HFFc6 (cell line): ENCODE data around the gene CCBE1. TPM values are rescaled to one million over a fixed set of nuclear protein-coding genes. Genes with fewer than 3 reads are reported as not detected.

Experiments used
- DNase-seq: peaks from one replicate; pipeline ENCODE4 v3.0.0-alpha.2; 2018
- H3K27ac Mint-ChIP-seq: 2 replicates; pipeline ENCODE4 v1.8.0; 2020; ENCODE audit warnings: mild to moderate bottlenecking, mixed read lengths
- H3K27me3 Mint-ChIP-seq: 2 replicates; pipeline ENCODE4 v1.8.0; 2021; ENCODE audit warnings: mild to moderate bottlenecking, moderate library complexity, mixed read lengths; ENCODE audit not compliant: insufficient read depth
- H3K36me3 Mint-ChIP-seq: 2 replicates; pipeline ENCODE4 v1.8.0; 2021; ENCODE audit warnings: low read depth, mixed read lengths
- H3K4me1 Mint-ChIP-seq: 2 replicates; pipeline ENCODE4 v1.8.0; 2020; ENCODE audit warnings: low read depth, mixed read lengths
- H3K4me3 Mint-ChIP-seq: 2 replicates; pipeline ENCODE4 v1.8.0; 2020; ENCODE audit warnings: mild to moderate bottlenecking, moderate library complexity, mixed read lengths
- H3K9me3 Mint-ChIP-seq: 2 replicates; pipeline ENCODE4 v1.8.0; 2020; ENCODE audit warnings: mild to moderate bottlenecking, mixed read lengths
- total RNA-seq, 6 experiments: library from RNA; stranded (reverse); fragmentation: NEBNext Ultra II Directional; extraction: Animal tissue kit (Norgen Biotek cat#: 25700); gene quantifications; 2 replicates in 1 of 6; 3 replicates in 5 of 6; pipeline ENCODE4 v1.2.3, GENCODE V29; 2021
- TF ChIP-seq, protein P1 (sequence below): fragments of 200-600 bp; sonication (generic); IDR thresholded peaks from 2 replicates; pipeline ENCODE4 v1.5.0; 2021; ENCODE audit warnings: antibody characterized with exemption, mild to moderate bottlenecking

Gene CCBE1
- total RNA-seq, 6 experiments from 2014 or later, result 161 to 223 (median 206) TPM

DNA sequence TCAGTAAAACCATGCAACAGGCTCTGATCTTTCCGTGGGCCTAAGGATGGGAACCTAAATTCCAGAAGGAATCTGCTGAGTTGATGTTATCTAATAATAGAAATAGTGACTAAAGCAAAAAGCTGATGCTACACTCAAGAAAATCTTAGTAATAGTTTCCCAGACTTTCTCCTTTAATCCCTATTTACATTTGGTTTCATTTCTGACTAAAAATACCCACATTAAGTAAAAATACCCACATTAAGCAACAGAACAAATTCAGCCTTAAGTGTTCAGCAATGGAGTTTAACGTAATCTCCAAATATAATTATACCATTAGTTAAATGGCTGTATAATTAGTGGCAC lies 50.3 kb downstream of the CCBE1 start:
- TF ChIP-seq, protein P1, sequence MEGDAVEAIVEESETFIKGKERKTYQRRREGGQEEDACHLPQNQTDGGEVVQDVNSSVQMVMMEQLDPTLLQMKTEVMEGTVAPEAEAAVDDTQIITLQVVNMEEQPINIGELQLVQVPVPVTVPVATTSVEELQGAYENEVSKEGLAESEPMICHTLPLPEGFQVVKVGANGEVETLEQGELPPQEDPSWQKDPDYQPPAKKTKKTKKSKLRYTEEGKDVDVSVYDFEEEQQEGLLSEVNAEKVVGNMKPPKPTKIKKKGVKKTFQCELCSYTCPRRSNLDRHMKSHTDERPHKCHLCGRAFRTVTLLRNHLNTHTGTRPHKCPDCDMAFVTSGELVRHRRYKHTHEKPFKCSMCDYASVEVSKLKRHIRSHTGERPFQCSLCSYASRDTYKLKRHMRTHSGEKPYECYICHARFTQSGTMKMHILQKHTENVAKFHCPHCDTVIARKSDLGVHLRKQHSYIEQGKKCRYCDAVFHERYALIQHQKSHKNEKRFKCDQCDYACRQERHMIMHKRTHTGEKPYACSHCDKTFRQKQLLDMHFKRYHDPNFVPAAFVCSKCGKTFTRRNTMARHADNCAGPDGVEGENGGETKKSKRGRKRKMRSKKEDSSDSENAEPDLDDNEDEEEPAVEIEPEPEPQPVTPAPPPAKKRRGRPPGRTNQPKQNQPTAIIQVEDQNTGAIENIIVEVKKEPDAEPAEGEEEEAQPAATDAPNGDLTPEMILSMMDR, result no peak
- Mint-ChIP-seq H3K4me1 (peaks cover 73% of the 10 kb centered on the region), H3K4me3 (peak overlapping the region; percentile 63), H3K36me3 (peaks cover 35% of the 10 kb centered on the region), H3K27ac (peak overlapping the region; percentile 73), H3K9me3 (no peaks in the 10 kb centered on the region), H3K27me3 (peaks cover 3% of the 10 kb centered on the region)
- DNase-seq, result no peak

DNA sequence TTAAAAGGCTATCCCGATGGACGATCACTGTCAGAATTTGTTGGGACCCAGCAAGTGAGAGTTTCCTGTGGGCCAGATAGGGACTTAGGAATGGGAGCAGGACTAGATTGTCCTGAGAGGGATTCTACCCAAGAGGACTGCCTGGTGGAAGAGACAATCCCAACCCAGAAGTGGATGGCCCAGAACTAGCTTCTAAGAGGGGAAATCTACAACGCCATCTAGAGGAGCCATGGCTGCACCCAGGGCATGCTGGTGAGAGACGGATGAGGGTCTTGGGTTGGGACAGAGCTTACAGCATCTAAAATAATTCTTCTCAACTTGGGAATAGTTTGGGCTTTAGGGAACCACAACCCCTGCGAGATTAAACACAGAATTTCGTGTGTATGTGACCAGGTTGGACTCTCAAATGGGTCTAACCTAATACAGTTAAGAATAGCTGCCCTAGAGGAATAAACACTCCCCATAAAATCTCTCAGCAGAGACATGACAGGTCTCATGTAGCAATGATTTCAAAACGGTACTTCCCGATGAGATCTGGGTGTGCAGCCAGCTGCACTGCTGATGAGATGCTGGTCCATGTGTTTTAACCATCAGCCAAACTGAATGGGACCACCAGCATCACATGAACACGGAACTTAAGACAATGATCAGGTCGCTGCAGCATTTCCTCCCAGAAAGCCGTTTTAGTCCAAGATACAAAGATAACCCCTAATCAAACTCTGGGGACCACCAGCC lies 50.8 kb downstream of the CCBE1 start:
- Mint-ChIP-seq H3K4me1 (peaks cover 72% of the 10 kb centered on the region), H3K9me3 (no peaks in the 10 kb centered on the region), H3K27me3 (peaks cover 3% of the 10 kb centered on the region), H3K4me3 (peak overlapping the region; percentile 63), H3K36me3 (peaks cover 33% of the 10 kb centered on the region), H3K27ac (peak overlapping the region; percentile 73)
- no peak for DNase-seq
- TF ChIP-seq, protein P1, result peak; percentile 47; the same call in 1 of the 2 replicates

DNA sequence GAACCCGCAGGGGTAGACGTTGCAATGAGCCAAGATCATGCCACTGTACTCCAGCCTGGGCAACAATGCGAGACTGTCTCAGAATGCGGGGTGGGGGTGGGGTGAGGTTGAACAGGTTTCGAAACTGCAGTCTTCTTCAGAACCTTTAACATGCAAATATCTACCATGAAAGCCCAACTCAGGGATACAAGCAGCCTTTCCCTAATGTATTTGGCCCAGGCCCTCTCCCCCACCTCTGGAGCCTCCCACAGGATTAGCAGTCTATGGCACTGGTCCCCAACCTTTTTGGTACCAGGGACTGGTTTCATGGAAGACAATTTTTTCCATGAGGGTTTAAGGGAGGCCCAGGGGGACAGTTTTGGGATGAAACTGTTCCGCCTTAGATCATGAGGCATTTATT lies 53.5 kb downstream of the CCBE1 start:
- Mint-ChIP-seq H3K36me3 (peaks cover 22% of the 10 kb centered on the region; the same call in 1 of the 2 replicates), H3K9me3 (no peaks in the 10 kb centered on the region), H3K4me1 (peaks cover 72% of the 10 kb centered on the region), H3K27ac (no peak overlapping the region), H3K4me3 (no peak overlapping the region), H3K27me3 (no peaks in the 10 kb centered on the region; the same call in 1 of the 2 replicates)
- DNase-seq, result no peak
- TF ChIP-seq, protein P1, result no peak

DNA sequence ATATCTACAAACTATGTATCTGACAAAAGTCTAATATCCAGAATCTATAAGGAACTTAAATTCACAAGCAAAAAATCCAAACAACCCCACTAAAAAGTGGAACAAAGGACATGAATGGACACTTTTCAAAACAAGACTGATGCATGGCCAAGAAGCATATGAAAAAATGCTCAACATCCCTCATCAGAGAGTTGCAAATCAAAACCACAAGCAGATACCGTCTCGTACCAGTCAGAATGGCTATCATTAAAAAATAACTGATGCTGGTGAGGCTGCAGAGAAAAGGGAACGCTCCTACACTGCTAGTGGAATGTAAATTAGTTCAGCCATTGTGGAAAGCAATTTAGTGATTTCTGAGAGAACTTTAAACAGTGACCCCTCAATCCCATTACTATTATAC lies 56.5 kb downstream of the CCBE1 start:
- peaks cover 72% of the 10 kb centered on the region for H3K4me1 Mint-ChIP-seq
- no peak for DNase-seq
- peak overlapping the region; percentile 54 for H3K27ac Mint-ChIP-seq
- no peaks in the 10 kb centered on the region for H3K27me3 Mint-ChIP-seq
- H3K36me3 Mint-ChIP-seq, result peaks cover 15% of the 10 kb centered on the region; the same call in 1 of the 2 replicates
- H3K4me3 Mint-ChIP-seq, result no peak overlapping the region; the same call in 1 of the 2 replicates
- H3K9me3 Mint-ChIP-seq, result no peaks in the 10 kb centered on the region
- TF ChIP-seq, protein P1, result no peak

DNA sequence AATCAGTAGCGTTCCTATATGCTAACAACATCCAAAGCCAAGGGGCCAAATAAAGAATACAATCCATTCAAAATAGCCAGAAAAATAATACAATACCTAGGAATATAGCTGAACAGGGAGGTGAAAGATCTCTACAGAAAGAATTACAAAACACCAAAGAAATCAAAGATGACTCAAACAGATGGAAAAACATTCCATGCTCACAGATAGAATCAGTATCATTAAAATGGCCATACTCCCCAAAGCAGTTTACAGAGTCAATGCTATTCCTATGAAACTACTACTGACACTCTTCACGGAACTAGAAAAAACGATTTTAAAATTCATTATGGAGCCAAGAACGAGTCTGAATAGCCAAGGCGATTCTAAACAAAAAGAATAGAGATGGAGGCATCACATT lies 57.4 kb downstream of the CCBE1 start:
- H3K36me3 Mint-ChIP-seq, result peaks cover 15% of the 10 kb centered on the region; the same call in 1 of the 2 replicates
- TF ChIP-seq, protein P1, result no peak
- peak overlapping the region; percentile 54 for H3K27ac Mint-ChIP-seq
- H3K4me3 Mint-ChIP-seq, result peak overlapping the region; percentile 17; the same call in 1 of the 2 replicates
- H3K9me3 Mint-ChIP-seq, result no peaks in the 10 kb centered on the region
- DNase-seq, result peak; percentile 34
- H3K27me3 Mint-ChIP-seq, result no peaks in the 10 kb centered on the region
- H3K4me1 Mint-ChIP-seq, result peaks cover 81% of the 10 kb centered on the region
